Measurements from ENCODE around the gene TENM4. TPM values are rescaled to one million over a fixed set of nuclear protein-coding genes. Genes with fewer than 3 reads are reported as not detected.

TENM4 gene
- total and polyA plus RNA-seq, 2 of the 8 experiments (the other 6 are each of a cell fraction or from before 2014, with no cell fraction given), result 3.5 to 7.2 TPM

DNA sequence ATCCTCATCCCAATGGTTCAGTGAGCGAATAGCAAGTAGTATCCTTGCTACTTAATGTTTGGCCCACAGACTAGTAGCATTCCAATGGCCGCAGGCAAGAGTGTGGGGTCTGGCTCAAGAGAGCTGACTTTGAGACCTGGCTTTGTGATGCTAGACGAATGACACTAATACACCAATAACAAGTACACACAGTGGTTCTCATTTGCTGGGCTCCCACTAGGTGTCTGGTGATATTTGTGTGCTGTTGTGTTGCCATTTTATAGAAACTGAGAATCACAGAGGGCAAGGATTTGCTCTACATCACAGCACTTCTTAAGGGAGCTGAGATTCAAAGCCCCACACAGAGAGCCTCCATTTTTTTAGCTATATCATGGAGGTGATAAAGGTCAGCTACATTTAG, 351.2 kb downstream of the TENM4 start:
- Histone ChIP-seq H2BK20ac (ENCODE audit: low read length) (no peak overlapping the region), H2BK5ac (ENCODE audit: low read depth, low read length) (no peak overlapping the region), H2AK5ac (ENCODE audit: low read depth, low read length) (no peak overlapping the region), H4K8ac (ENCODE audit: extremely low read depth, insufficient read depth, low read length) (no peak overlapping the region), H3K27ac (ENCODE audit: low read depth, low read length) (no peak overlapping the region), H4K20me1 (replicated peaks in 1 of 2; ENCODE audit: control insufficient read depth in 1 of 2, insufficient read depth in 2 of 2, low read length in 2 of 2) (no peaks in the 10 kb centered on the region), H3K27me3 (replicated peaks in 1 of 4; ENCODE audit: control insufficient read depth in 3 of 4, extremely low read depth in 1 of 4, insufficient read depth in 3 of 4, low read length in 3 of 4) (no peaks in the 10 kb centered on the region), H3K23me2 (ENCODE audit: low read depth, low read length) (no peaks in the 10 kb centered on the region), H2BK15ac (ENCODE audit: low read length) (no peak overlapping the region), H2BK120ac (replicated peaks; ENCODE audit: low read depth, low read length) (no peak overlapping the region), H3K23ac (ENCODE audit: insufficient read length) (no peak overlapping the region), H4K91ac (replicated peaks; ENCODE audit: insufficient read length, low read length) (no peak overlapping the region), H3K79me1 (ENCODE audit: low read depth, low read length) (no peaks in the 10 kb centered on the region), H3K18ac (ENCODE audit: extremely low read depth, low read length) (no peak overlapping the region), H3K14ac (ENCODE audit: insufficient read length) (no peak overlapping the region), H3K36me3 (ENCODE audit: control insufficient read depth in 2 of 4, insufficient read depth in 4 of 4, low read length in 3 of 4) (no peaks in the 10 kb centered on the region), H3K79me2 (ENCODE audit: control insufficient read depth in 1 of 2, insufficient read depth in 2 of 2, low read length in 2 of 2) (no peaks in the 10 kb centered on the region), H4K5ac (ENCODE audit: insufficient read length, low read depth, low read length) (no peak overlapping the region), H3K56ac (replicated peaks; ENCODE audit: insufficient read length, low read depth, low read length) (no peak overlapping the region), H3K4me1 (replicated peaks in 1 of 4; ENCODE audit: control insufficient read depth in 3 of 4, insufficient read depth in 4 of 4, low read length in 3 of 4) (peaks cover 8 to 21% (median 17%) of the 10 kb centered on the region in 4 experiments), H3K9me3 (ENCODE audit: insufficient read depth in 2 of 2, low read depth in 1 of 2, low read length in 1 of 2) (peaks cover 4 to 6% of the 10 kb centered on the region in 2 experiments; a peak in 2 of 4 replicates), H2AFZ (ENCODE audit: low read length) (no peak overlapping the region), H3K4me3 (ENCODE audit: extremely low read depth in 1 of 4, insufficient read depth in 2 of 4, low read depth in 3 of 4, low read length in 4 of 4) (no peak overlapping the region), H3K9ac (replicated peaks in 1 of 4; ENCODE audit: extremely low read depth in 1 of 4, low read depth in 3 of 4, low read length in 3 of 4) (no peak overlapping the region), H3K4me2 (ENCODE audit: insufficient read depth in 1 of 2, low read depth in 2 of 2, low read length in 2 of 2) (no peak overlapping the region), H3K4ac (replicated peaks; ENCODE audit: insufficient read length, low read depth, low read length) (no peak overlapping the region), H2BK12ac (ENCODE audit: low read depth, low read length) (no peak overlapping the region; the same call in 1 of the 2 replicates)
- ChIA-PET POLR2A (ENCODE audit: partially characterized antibody) (interaction anchor here (1.1 kb wide), 1 partner anchor 10 kb away, joined by 3 read pairs; no protein-coding TSS in a partner anchor), CTCF (ENCODE audit: partially characterized antibody) (interaction anchor here (0.7 to 7.1 kb wide), 6 partner anchors 10 to 444 kb away, joined by 3 to 85 read pairs (median 6); no protein-coding TSS in a partner anchor)
- WGBS, 2 experiments (ENCODE audit: extremely low coverage in 1 of 2, insufficient coverage in 1 of 2, insufficient read length in 1 of 2, insufficient replicate concordance in 2 of 2, low coverage in 1 of 2, low lambda C conversion rate in 2 of 2, missing lambda C conversion rate in 1 of 2), result 88% methylated on average over 3 of the region's 3 CpGs; no CpG with 5 or more reads in 1 of the 2 experiments
- FAIRE-seq, result no peak
- DNase-seq (ENCODE audit: low read depth in 1 of 2, low spot score in 2 of 2), result no peak
- TF ChIP-seq FOSL1 (IDR thresholded peaks at IDR 0.05; ENCODE audit: insufficient read depth, low read depth, low read length), result no peak
- TF ChIP-seq CBX8 (IDR thresholded peaks at IDR 0.05; ENCODE audit: borderline replicate concordance, low read depth, low read length), result no peak
- no peak for TF ChIP-seq RAD21 (IDR thresholded peaks at IDR 0.05 in 1 of 2, conservative IDR thresholded peaks at IDR 0.05 in 1 of 2; ENCODE audit: low read depth in 2 of 2, low read length in 2 of 2)
- TF ChIP-seq BACH1 (IDR thresholded peaks at IDR 0.05; ENCODE audit: low read length), result no peak
- TF ChIP-seq RXRA (IDR thresholded peaks at IDR 0.05; ENCODE audit: insufficient read depth, low read depth, low read length), result no peak
- TF ChIP-seq, protein P1, sequence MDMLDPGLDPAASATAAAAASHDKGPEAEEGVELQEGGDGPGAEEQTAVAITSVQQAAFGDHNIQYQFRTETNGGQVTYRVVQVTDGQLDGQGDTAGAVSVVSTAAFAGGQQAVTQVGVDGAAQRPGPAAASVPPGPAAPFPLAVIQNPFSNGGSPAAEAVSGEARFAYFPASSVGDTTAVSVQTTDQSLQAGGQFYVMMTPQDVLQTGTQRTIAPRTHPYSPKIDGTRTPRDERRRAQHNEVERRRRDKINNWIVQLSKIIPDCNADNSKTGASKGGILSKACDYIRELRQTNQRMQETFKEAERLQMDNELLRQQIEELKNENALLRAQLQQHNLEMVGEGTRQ (IDR thresholded peaks at IDR 0.05; ENCODE audit: low read length), result no peak
- TF ChIP-seq BRCA1 (IDR thresholded peaks at IDR 0.05; ENCODE audit: low read depth, low read length), result no peak
- TF ChIP-seq MAFK (IDR thresholded peaks at IDR 0.05; ENCODE audit: low read depth, low read length), result no peak
